ENCODE results near the gene KLHL26. TPM values are rescaled to one million over a fixed set of nuclear protein-coding genes. Genes with fewer than 3 reads are reported as not detected.

The KLHL26 gene
- total RNA-seq, 1 experiment from 2014 or later = 10.7 TPM

- no peak for TF ChIP-seq CTCF (conservative IDR thresholded peaks at IDR 0.05)
- H3K27me3 Mint-ChIP-seq (ENCODE audit: low read depth) = peaks cover 85% of the 10 kb centered on the region
- H2AK5ac ChIP-seq (ENCODE audit: insufficient read length, low read length) = no peak overlapping the region
- no peak overlapping the region for H2AFZ ChIP-seq (ENCODE audit: low read length)
- H3K9me3 Mint-ChIP-seq = peaks cover 6 to 7% of the 10 kb centered on the region in 2 experiments
- DNase-seq = no peak
- no CpG with 5 or more reads among the region's 23 CpGs for WGBS (ENCODE audit: extremely low coverage, insufficient read length, low lambda C conversion rate)
- H4K91ac ChIP-seq (ENCODE audit: insufficient read length, low read depth, low read length) = no peak overlapping the region
- peaks cover 17% of the 10 kb centered on the region for H3K4me1 ChIP-seq (ENCODE audit: insufficient read depth, low read length)
- H3K23ac ChIP-seq (ENCODE audit: insufficient read length, low read depth, low read length) = no peak overlapping the region
- no peak overlapping the region for H2BK120ac ChIP-seq (ENCODE audit: low read depth, low read length, poor library complexity, severe bottlenecking)
- no peak overlapping the region for H3K27ac ChIP-seq (ENCODE audit: insufficient read length, low read depth, low read length)
- no peak overlapping the region; the same call in 1 of the 2 replicates for H3K14ac ChIP-seq (ENCODE audit: insufficient read depth, low read length)
- H3K4me1 Mint-ChIP-seq = peaks cover 34 to 42% of the 10 kb centered on the region in 2 experiments
- no peak overlapping the region for H3T11ph ChIP-seq (ENCODE audit: low read length)
- H3K27me3 ChIP-seq (ENCODE audit: insufficient read depth, low read length) = peaks cover 52% of the 10 kb centered on the region
- no peaks in the 10 kb centered on the region for H4K20me1 ChIP-seq (ENCODE audit: control insufficient read depth, insufficient read depth, insufficient read length)
- no peaks in the 10 kb centered on the region for H3K9me3 ChIP-seq (ENCODE audit: control insufficient read depth, low read depth, low read length)
- no peak overlapping the region for H2BK15ac ChIP-seq (ENCODE audit: low read depth, low read length)
- no peak overlapping the region for H4K8ac ChIP-seq (replicated peaks; ENCODE audit: insufficient read length, low read depth, low read length)
- H2BK20ac ChIP-seq (ENCODE audit: low read depth, low read length, poor library complexity, severe bottlenecking) = no peak overlapping the region
- H3K4me3 Mint-ChIP-seq = peak overlapping the region; percentile 60 to 88
- no peak overlapping the region for H3K27ac Mint-ChIP-seq
- no peak overlapping the region for H3K9ac ChIP-seq (ENCODE audit: extremely low read depth, insufficient read length, low read length)
- no peak overlapping the region for H2BK12ac ChIP-seq (ENCODE audit: insufficient read length, low read depth, low read length)
- no peak overlapping the region for H2BK5ac ChIP-seq (ENCODE audit: insufficient read length, low read length)
- H3K79me2 ChIP-seq (ENCODE audit: insufficient read depth, low read length) = no peaks in the 10 kb centered on the region
- H3K23me2 ChIP-seq (ENCODE audit: insufficient read length, low read depth, low read length, poor library complexity, severe bottlenecking) = peaks cover 27% of the 10 kb centered on the region
- peak overlapping the region; percentile 44 for H3K4me2 ChIP-seq (ENCODE audit: insufficient read depth, insufficient read length, low read length)
- no peak overlapping the region for H3K4ac ChIP-seq (ENCODE audit: low read depth, low read length)
- H3K18ac ChIP-seq (ENCODE audit: insufficient read length, low read depth, low read length) = no peak overlapping the region
- no peak overlapping the region for H3K56ac ChIP-seq (ENCODE audit: insufficient read length, low read depth, low read length)
- H4K5ac ChIP-seq (ENCODE audit: insufficient read length, low read depth, low read length) = no peak overlapping the region
- H3K36me3 Mint-ChIP-seq (ENCODE audit: insufficient read depth in 1 of 3, low read depth in 3 of 3) = peaks cover 0 to 7% (median 4%) of the 10 kb centered on the region in 3 experiments; a peak in 5 of 7 replicates
- no peaks in the 10 kb centered on the region for H3K79me1 ChIP-seq (ENCODE audit: insufficient read depth, low read depth, low read length, poor library complexity, severe bottlenecking)
Measured at GRCh38 chr19:18613589-18614234, 23.1 kb upstream of the KLHL26 start.

Measured in H9 (cell line).